Hematopoietic multipotent progenitor cell treated with erythropoietin and hydrocortisone succinate and interleukin-3 and kit ligand, for 15 days (in vitro differentiated cells): ENCODE measurements around the gene DICER1.
"Not testable (repeated sequence)": the region's sequence is repeated elsewhere in the genome, so short reads cannot be mapped to it uniquely, and the experiment has no call there.

Experiments used
- DNase-seq: peaks from one replicate; pipeline ENCODE4 v3.0.0-alpha.2; 2015; ENCODE audit warnings: low spot score

The DICER1 gene, protein sequence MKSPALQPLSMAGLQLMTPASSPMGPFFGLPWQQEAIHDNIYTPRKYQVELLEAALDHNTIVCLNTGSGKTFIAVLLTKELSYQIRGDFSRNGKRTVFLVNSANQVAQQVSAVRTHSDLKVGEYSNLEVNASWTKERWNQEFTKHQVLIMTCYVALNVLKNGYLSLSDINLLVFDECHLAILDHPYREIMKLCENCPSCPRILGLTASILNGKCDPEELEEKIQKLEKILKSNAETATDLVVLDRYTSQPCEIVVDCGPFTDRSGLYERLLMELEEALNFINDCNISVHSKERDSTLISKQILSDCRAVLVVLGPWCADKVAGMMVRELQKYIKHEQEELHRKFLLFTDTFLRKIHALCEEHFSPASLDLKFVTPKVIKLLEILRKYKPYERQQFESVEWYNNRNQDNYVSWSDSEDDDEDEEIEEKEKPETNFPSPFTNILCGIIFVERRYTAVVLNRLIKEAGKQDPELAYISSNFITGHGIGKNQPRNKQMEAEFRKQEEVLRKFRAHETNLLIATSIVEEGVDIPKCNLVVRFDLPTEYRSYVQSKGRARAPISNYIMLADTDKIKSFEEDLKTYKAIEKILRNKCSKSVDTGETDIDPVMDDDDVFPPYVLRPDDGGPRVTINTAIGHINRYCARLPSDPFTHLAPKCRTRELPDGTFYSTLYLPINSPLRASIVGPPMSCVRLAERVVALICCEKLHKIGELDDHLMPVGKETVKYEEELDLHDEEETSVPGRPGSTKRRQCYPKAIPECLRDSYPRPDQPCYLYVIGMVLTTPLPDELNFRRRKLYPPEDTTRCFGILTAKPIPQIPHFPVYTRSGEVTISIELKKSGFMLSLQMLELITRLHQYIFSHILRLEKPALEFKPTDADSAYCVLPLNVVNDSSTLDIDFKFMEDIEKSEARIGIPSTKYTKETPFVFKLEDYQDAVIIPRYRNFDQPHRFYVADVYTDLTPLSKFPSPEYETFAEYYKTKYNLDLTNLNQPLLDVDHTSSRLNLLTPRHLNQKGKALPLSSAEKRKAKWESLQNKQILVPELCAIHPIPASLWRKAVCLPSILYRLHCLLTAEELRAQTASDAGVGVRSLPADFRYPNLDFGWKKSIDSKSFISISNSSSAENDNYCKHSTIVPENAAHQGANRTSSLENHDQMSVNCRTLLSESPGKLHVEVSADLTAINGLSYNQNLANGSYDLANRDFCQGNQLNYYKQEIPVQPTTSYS (N-terminal part only)

DNA sequence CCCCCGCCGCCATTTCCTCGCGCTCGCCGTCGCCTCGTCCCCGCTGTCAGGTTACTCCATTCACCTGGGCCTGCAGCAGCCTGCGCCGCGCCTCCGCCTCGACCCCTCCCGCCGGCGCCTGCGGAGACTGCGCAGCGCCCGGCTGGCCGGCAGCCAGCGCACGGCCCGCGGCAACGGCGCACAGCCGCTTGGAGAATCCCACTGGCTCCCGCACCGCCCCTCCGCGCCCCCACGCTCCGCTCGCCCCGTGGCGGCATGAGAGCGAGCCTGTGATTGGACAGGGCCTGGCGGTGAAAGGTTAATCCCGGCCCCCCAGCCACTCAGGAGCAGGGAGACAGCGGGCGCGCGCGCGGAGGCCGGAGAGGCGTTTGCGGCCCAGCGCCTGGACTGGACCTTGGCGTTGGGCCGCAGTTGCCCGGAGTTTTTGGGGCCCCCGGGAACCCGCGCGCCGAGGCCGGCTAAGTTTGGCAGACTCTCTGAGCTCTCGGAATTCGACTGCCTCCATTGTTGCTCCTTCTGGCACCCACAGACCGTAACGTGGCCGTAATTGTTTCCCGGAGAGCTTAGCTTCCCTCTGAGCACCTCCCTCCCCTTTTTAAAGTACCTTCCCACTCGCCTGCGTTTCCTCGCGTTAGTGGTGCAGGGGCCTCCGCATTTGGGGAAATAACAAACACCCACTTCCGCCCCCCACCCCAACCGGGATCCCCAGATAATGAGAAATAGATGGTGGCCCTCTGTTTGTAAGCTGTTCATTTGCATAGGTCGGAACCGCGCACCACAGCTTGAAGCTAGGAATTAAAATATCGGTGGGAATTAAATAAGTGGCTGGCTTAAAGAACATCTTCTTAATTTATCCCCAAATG lies at the start of gene DICER1:
TSS of gene DICER1 (minus strand) at position 203 of the 863 bp plus-strand sequence. CDS start 24,071 bp downstream, outside the sequence.
- peak; percentile 83 for DNase-seq

DNA sequence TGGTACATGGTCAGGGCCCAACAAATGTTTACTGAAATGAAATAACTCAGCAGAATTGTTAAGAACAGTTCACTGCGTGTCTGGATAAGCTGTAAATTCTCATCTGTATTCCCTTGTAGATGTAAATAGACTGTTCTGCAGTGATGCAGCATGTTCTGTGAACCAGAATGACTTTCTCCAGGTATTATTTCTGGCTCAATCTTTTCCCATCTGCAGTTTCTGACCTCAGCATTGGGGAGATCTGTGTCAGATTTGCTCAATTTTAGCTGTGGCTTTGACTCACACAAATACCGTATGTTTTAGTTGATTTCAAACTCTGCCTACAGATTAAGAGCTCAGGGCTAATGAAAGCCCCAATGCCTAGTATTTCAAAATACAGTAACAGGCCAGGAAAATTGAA lies 49.2 kb upstream of the DICER1 start:
- DNase-seq = no peak

DNA sequence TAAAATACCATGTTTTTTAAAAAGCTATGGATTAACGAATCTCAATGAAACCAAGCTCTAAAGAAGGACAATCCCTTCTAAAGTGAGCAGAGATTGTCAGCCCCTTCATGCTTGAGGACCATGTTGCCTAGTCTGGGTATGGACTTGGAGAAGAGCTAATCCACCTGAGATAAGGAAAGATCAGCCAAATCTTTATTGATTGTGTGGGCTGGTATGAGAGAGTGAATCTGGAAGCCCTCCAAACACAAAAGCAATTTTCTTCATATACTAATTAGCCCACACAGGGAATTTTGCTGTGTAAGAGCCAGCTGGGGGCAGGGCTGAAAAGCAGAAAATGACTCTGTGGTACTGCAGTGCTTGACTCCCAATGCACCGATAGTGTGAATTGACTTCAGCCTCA lies 47.4 kb upstream of the DICER1 start:
- no peak for DNase-seq

DNA sequence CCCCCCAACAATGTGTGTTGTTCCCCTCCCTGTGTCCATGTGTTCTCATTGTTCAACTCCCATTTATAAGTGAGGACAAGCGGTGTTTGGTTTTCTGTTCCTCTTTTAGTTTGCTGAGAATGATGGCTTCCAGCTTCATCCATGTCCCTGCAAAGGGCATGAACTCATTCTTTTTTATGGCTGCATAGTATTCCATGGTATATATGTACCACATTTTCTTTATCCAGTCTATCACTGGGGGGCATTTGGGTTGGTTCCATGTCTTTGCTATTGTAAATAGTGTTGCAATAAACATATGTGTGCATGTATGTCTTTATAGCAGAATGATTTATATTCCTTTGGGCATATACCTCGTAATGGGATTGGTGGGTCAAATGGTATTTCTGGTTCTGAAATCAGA lies 44.4 kb upstream of the DICER1 start:
- DNase-seq = not testable (repeated sequence)

DNA sequence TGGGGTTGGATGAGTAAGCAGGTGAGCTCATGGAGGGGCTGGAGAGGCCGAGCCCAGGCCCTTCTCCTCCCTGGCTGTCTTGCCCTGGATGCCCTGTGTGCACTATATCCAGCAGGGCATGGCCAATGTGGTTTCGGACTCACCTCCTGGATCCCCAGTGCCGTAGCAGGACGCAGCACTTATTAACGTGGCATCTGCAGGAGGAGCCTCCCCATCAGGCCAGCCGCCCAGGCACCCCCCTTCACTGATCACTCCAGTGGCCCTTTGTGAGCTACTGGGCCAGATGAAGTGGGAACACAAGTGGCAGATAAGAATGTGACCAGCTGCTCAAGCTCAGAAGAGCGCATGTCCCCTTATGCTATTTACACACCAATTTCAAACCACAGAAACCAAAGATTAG lies 43.1 kb upstream of the DICER1 start:
- no peak for DNase-seq

DNA sequence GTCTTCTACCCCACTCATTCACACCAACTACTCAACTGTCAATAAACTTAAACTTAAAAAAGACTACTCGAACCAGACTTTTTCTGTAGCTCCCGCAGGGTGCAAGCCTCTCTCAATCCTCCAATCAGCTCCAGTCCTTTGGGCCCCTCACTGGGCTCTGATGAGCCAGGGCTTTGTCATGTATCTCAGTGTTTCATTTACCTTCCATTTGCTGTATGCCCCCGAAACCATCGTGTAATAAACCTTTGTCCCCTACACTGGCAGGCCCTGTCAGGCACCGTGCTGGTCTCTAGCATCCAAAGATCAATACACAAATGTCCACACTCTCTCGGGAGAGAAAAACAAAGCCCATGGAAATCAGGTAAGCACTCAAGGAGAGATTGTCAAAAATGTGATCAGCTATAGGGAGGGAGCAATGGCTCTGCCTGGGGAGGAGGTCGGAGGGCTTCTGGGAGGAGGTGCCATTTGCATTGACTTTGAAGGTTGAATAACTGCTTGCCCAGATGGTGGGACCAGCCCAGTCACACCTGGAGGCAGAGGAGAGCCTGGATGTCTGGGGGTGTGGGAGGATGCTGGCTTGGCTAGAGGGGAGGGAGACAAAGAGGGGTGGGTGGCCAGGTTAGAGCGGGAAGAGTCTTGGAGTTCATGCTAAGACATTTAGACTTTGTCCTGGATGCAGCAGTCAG lies 42.1 kb upstream of the DICER1 start:
- no peak for DNase-seq

DNA sequence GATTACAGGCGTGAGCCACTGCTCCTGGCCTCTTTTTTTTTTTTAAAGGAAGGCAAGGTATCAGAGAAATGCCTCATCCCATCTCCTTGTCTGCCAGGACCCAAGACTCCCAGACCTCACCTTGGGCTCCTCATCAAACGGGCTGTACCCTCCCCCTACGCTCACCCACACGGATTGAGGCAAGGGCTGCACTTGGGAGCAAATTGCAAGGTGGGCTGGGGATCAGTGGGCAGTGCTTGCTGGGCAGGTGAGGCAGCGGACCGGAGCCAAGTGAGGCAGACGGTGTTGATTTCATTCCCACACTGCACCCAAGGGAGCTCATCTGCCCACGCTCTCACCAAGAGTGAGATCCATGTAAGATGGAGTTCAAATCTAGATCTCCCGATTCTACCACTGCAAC lies 41.0 kb upstream of the DICER1 start:
- DNase-seq = no peak

DNA sequence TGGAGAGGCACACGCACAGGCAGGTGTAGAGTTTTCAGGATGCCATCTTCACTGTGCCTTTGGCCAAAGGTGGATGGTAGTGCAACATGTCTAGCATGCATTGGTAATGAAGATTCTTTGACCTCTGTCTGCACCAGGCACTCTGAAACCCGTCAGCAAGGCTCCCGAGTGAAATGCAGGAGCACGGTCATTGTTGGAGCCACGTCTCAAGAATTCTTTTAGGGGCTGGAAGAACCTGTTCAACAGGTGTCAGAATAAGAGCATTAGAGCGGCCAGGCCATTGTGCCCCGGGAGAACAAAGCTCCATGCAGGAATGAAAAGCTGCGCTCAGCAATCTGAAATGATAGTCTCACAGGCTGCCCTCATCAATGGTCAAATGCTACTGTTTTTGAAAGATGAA lies 40.2 kb upstream of the DICER1 start:
- DNase-seq = no peak

DNA sequence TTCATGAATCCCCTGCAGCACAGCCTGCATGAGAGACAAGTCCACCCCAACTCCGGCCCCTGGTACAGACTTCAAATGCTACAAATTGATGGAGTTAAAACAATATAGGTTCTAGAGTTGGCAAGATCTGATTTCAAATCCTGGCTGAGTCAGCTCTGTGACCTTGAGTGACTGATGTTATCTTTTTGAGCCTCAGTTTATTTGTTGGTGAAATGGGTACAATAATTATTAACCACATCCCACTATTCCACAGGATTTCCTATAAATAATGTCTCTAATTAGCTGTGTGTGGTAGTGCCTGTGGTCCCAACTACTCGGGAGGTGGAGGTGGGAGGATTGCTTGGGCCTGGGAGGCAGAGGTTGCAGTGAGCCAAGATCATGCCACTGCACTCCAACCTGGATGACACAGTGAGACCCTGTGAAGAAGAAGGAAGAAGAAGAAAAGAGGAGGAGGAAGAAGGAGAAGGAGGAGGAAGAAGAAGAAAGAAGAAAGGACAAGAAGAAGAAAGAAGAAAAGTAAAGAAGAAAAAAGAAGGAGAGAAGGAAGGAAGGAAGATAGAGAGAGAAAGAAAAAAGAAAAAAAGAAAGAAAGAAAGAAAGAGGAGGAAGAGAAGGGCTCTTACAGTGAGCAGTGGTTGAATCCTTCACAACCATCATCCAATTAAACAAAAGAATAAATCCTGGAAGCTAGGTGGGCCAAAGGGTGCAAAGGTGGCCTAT lies 39.7 kb upstream of the DICER1 start:
- DNase-seq = no peak

DNA sequence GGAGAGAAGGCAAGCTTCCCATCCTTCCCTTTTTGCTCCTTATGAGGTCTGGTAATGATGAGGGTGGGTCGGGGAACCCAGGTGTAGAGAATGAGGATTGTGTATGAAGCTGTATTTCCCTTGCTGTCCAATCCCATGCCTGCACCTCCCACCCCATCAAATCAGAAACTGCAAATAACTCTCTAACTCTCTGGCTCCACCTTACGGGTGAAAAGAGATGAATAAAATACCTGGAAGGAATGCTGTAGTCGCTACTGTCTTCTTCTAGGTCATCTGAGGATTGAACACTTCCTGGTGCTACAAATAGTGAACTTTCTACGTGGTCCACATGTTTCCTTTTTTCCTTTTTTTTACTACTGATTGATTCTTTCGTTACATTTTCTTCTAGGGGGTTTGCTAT lies 38.9 kb upstream of the DICER1 start:
- peak; percentile 2 for DNase-seq

DNA sequence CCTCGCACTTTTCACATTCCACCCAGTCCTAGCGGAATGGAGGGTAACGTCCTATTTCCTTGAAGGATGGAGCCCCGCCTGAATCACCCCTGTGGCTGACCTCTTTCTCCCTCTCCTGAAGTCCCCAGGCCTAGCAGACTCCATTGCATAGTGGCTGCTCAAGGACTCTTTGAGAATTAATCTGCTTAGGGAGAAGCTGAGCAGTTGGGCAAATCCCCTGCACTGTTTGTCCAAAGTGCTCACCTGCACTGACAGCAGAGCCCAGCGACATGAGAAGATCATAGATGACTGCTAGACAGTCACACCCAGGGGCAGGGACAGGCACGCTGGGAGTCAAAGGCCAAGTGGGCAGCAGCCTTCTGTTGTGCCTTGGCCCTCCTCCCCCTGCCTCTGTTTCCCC lies 37.7 kb upstream of the DICER1 start:
- DNase-seq = no peak

DNA sequence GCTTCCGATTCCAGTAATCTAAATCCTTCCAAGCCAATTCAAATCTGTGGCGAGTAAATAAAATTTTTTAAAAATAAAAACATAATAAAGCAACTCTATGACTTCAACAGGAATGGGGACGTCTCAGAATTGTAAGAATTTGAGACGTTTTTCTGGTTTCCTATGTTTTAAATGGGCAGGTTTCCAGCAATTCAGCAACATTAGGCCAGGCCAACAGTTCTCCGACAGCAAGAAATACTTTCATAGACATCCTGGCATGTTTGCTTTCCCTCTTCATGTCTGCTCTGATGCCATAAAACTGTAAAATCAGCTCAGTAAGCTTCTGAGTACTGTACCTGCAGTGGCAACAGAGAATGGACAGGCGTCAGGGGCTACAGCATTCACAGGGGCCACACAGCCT lies 35.8 kb upstream of the DICER1 start:
- DNase-seq = no peak

DNA sequence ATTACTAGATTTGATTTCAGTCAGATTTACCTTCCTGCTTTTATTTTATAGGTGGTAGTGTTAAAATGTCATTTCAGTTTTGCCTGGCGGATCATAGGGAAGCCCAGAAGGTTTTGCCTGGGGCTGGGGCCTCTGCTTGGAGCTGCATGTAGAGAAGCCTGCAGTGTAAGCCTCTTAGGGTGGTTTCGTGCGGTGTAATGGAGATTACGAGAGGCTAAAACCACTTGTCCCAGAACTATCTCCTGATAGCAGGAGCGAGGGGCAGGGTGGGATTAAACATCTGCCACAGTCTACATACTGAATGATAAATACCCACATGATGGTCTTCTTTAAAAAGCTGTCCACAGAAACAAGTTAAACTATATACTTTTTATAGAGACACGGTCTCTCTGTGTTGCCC lies 35.0 kb upstream of the DICER1 start:
- DNase-seq = no peak

DNA sequence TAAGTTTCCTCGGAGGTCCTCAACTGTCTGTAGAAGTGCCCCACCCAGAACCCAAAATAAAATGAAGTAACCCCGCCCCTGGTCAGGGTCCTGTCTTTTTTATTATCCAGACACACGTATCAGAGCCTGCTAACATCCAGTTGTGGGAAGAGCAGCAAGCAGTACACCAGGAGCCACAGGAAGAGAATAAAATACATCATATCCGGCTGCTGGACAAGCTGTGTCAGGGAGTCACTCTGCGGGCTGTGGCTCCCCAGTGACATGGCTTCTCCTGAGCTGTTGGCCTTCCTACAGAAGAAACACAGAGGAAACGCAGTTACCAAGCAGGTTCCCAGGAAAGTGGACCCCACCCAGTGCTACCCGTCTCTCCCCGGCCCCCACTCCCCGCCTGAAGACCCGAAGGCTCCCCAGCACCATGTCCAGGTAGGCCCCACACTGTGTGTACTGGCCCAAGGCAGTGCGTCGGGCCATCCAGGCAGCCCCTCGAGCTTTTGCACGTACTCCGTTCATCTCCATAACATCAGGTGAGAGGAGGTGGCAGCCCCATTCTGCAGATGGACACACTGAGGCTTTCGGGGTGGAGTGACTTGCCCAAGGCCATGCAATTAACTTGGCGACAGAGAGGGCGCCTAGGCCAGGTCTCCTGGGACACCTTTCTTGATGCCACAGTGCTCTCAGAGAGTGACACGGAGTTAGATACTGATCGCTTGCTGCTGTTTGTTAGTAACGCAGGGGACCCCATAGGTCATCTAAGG lies 34.3 kb upstream of the DICER1 start:
- DNase-seq = no peak

DNA sequence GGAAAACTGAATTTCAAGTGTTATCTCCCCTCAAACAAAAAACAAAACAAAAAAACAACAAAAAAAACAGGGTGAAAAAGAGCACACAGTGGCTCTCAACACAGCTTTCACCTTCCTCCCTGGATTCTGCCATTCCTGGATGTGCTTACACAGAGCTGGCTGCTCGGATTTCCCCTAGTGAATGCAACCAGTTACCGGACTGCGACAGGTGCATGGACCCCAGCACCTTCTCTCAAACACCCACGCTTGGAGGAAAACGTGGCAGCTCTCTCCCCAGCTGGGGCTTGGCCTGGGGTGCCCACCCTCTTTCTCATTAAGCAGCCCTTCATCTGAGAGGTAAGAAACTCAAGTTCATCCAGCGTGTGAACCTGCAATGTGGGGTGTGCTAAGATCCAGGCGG lies 33.5 kb upstream of the DICER1 start:
- DNase-seq = no peak

DNA sequence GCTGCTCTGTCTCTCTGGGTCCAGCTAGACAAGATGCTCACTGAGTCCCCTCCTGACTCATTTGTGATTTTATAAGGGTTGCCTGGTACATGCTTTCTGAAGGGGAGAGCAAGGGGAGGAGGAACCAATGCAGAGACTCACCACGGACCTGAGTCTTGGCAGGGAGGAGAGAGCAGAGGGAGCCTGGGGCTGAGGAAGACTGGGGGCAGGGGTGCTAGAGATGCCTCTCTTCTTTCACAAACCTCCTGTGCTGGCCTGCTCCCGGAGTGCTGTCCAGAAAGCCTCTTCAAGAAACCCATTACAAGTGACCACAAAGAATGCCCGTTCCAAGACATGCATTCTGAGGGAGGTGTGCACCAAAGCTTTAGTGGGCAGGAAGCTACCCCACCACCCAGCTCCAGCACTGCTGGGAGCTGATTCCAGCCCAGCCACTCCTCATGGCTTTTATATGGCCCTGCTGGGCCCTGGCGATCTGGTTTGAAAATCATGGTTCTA lies 33.1 kb upstream of the DICER1 start:
- no peak for DNase-seq

DNA sequence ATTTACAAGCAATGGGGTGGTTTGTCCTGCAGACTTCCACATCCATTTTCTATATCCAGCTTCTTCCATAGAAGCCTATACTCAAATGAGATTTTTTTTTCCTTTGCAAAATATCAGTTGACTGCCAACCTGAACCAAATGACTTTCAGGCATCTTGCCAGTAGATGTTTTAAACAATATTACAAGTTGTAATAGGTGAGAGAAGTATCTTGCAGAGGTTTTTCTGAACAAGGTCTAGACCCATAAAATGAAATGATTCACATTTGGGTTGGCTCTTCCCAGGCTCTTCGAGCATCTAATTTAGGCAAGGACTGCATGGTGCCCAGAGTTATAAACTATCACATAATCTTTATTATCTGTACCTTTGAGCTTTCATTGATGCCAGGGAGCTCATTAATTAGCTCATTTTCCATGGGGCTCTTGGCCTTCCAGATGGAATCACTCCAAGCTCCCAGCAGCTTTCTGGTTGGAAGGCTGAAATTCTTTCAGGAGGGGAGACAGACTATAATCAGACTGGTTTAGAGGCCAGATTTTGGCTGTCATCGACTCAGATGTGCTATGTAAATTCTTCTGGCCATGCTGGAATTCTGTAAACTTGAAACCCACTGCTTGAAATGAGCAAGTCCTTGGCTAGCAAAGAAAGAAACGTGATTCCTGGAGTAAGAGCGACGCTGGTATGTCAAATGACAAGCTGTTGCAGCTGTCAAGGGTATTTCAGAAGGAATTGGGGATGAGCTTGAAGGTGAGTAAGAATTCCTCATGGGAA lies 32.2 kb upstream of the DICER1 start:
- DNase-seq = no peak

DNA sequence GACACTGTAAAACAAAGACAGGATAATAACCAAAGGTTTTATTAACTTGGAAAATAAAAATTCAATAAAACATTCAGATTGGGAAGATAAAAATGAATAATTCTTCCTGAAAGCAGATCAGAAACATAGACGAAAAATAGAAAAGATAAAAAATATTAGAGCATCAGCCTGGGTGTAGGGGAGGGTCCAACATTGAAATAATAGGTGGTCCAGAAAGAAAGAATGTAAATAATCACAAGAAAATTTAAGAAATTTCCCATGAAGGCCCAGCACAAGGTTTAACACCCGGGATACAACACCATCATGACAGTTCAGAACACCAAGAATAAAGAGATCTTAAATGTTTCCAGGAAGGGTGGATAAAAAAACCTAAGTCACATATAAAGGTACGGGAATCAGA lies 31.1 kb upstream of the DICER1 start:
- no peak for DNase-seq
